IPS-18a (cell line): ENCODE data around the gene SIK3.

Experiments
- H3K27ac ChIP-seq: one replicate; pipeline ENCODE4 v1.5.1; 2013; ENCODE audit warnings: low read length
- H3K27me3 ChIP-seq: one replicate; pipeline ENCODE4 v1.6.1; 2013; ENCODE audit warnings: mild to moderate bottlenecking, low read length; ENCODE audit not compliant: control insufficient read depth, insufficient read depth
- H3K36me3 ChIP-seq: one replicate; pipeline ENCODE4 v1.6.1; 2013; ENCODE audit warnings: low read depth, low read length; ENCODE audit not compliant: control insufficient read depth
- H3K4me1 ChIP-seq: one replicate; pipeline ENCODE4 v1.6.1; 2013; ENCODE audit warnings: low read depth, low read length; ENCODE audit not compliant: control insufficient read depth
- H3K4me3 ChIP-seq: one replicate; pipeline ENCODE4 v1.5.1; 2013; ENCODE audit warnings: low read length
- H3K9ac ChIP-seq: one replicate; pipeline ENCODE4 v1.6.1; 2013; ENCODE audit warnings: mild to moderate bottlenecking, low read length, moderate library complexity
- H3K9me3 ChIP-seq: one replicate; pipeline ENCODE4 v1.6.1; 2013; ENCODE audit warnings: low read depth, low read length; ENCODE audit not compliant: control insufficient read depth

Gene SIK3

DNA sequence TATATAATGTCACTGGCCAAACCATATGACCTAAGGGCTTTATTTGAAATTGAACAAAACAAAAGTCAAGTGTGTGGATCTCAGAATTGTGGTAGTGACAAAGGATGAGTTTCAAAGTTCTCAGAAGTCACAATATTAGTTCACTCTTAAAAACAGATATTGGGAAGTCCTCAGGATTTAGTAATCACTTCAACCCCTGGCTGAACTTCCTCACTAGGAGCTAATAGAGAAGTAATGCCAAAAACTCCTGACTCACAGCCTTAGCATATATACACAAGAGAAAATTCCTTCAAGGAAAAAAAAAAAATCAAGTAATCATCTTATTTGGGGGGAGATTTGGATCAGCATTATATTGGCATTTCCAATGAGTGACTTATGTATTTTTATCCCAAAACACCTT lies 185.2 kb downstream of the SIK3 start:
- no peaks in the 10 kb centered on the region for H3K27me3 ChIP-seq
- no peak overlapping the region for H3K4me3 ChIP-seq
- no peak overlapping the region for H3K27ac ChIP-seq
- H3K36me3 ChIP-seq: no peaks in the 10 kb centered on the region
- H3K4me1 ChIP-seq: no peaks in the 10 kb centered on the region
- H3K9ac ChIP-seq: no peak overlapping the region
- H3K9me3 ChIP-seq: no peaks in the 10 kb centered on the region

DNA sequence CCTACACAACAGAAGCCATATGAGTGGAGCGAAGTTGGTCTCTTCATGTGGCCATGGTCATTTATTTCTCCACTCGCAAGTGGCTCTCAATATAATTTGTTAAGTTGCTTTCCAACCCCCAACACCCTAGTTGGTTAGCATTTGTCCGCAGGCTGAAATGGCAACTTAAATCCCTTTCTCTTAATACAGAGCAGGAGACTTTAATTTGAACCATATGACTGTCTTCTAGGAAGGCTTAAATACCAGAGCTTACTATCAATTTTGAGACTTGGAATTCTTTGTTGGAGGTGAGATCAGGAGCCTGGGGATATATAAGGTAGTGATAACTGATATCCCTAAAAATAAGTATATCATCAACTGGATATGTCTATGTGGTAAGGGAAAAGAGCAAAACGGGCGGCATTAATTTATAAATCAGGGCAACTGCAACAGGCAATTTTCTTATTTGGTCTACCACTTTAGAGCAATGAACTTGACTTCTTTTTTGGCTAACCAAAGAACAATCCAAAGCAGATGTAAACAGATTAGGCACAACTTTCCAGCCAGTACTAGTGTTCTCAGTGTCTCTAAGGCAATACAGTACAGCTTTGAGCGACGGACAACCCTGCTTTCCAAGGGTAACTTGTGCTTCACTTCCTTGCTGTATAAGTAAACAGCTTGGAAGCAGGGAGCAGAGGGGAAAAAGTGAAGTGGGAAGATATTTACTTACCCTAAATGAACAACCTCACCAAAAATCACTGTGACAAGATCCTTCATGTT lies 186.1 kb downstream of the SIK3 start:
- no peak overlapping the region for H3K9ac ChIP-seq
- no peaks in the 10 kb centered on the region for H3K4me1 ChIP-seq
- H3K27ac ChIP-seq: no peak overlapping the region
- H3K27me3 ChIP-seq: no peaks in the 10 kb centered on the region
- H3K36me3 ChIP-seq: no peaks in the 10 kb centered on the region
- no peaks in the 10 kb centered on the region for H3K9me3 ChIP-seq
- H3K4me3 ChIP-seq: no peak overlapping the region

DNA sequence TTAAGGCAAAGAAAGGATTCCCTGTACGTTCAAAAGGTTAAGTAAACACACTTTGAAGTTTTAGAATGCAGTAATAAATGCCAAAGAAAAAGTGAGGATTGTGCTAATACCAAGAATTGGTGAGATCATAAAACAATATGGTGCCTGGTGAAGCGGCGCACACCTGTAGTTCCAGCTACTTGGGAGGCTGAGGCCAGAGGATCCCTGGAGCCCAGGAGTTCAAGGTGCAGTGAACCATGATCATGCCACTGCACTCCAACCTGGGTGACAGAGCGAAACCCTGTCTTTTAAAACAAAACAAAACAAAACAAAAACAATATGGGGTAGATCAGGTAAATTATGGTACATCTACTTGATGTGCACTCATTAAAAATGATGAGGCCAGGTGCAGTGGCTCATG lies 187.4 kb downstream of the SIK3 start:
- Histone ChIP-seq H3K27ac (no peak overlapping the region), H3K36me3 (no peaks in the 10 kb centered on the region), H3K9me3 (no peaks in the 10 kb centered on the region), H3K9ac (no peak overlapping the region), H3K27me3 (no peaks in the 10 kb centered on the region), H3K4me3 (no peak overlapping the region), H3K4me1 (no peaks in the 10 kb centered on the region)

DNA sequence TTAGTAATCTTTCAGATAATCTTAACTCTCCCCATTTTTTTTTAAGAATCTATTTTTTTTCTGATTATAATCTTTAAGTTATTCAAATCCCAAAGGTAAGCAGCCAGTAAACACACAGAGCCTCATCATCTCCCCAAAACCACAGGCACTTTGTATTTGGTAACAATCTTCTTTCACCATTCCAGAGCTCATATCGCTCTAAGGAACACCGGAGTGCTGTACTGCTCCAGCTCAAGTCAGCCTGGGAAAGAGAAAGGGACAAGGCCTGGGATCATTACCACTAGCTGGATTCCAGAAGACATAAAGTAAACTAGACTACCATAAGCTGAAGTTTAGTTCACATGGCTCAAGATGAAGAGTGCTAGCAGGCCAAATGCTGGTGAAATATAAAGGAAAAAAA lies 187.8 kb downstream of the SIK3 start:
- Histone ChIP-seq H3K4me3 (no peak overlapping the region), H3K9me3 (no peaks in the 10 kb centered on the region), H3K4me1 (no peaks in the 10 kb centered on the region), H3K27ac (no peak overlapping the region), H3K27me3 (no peaks in the 10 kb centered on the region), H3K9ac (no peak overlapping the region), H3K36me3 (no peaks in the 10 kb centered on the region)

DNA sequence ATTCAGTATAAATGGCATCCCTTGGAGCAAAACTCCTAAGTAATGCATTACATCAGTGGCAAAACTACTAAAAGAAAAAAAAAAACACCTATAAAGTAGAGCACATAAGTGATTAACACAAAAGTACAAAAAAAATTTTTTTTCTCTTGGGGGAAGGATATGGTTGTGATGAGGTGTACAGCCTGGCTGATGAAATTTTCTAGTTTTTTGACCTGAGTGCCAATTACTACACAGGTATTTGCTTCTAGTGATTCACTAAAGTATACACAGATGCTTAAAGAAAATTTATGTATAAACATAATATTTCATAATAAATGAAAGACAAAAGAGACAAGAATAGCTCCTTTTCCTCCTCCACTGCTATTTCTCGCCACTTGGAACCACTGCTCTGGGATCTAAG lies 189.0 kb downstream of the SIK3 start:
- Histone ChIP-seq H3K27me3 (no peaks in the 10 kb centered on the region), H3K9me3 (no peaks in the 10 kb centered on the region), H3K36me3 (no peaks in the 10 kb centered on the region), H3K4me1 (no peaks in the 10 kb centered on the region), H3K9ac (no peak overlapping the region), H3K27ac (no peak overlapping the region), H3K4me3 (no peak overlapping the region)

DNA sequence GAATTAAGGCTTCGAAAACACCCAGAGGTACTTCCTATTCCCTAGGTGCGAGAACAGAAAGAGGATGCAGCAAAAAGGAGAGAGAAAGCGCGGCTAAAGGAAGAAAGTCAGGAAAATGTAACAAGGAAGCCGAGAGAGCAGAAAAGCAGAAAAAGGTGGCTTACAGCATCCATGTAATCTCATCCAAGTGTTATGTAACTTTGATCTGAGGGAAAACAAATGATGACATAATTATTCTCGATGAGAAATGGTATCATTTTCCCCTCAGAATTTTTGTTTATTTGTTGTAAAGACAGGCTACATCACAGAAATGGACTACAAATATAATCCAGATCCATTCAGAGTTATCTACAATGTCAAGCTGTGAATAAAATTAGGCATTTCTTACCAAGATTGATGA lies 191.7 kb downstream of the SIK3 start:
- H3K27me3 ChIP-seq: no peaks in the 10 kb centered on the region
- H3K36me3 ChIP-seq: no peaks in the 10 kb centered on the region
- H3K9ac ChIP-seq: no peak overlapping the region
- no peak overlapping the region for H3K27ac ChIP-seq
- no peaks in the 10 kb centered on the region for H3K9me3 ChIP-seq
- H3K4me1 ChIP-seq: no peaks in the 10 kb centered on the region
- H3K4me3 ChIP-seq: no peak overlapping the region

DNA sequence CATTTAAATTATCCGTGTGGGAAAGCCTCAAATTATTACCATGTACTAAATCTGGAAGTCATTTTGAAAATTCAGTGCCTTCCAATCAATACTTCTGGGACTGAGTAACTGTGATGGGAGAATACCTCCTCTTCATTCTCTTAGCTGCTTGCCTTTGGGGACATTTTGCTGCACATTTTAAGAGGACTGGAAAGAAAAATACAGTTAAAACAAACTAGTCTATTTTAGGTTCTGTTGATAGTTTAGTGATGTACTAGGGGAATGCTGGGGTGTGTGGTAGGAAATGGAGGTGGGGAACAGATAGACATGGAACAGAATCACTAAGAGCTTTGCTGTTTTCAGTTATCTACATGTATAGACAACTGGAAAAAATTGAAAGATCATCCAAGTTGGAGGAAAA lies 195.1 kb downstream of the SIK3 start:
- H3K36me3 ChIP-seq: no peaks in the 10 kb centered on the region
- H3K9ac ChIP-seq: no peak overlapping the region
- no peak overlapping the region for H3K27ac ChIP-seq
- no peaks in the 10 kb centered on the region for H3K9me3 ChIP-seq
- no peak overlapping the region for H3K4me3 ChIP-seq
- H3K4me1 ChIP-seq: no peaks in the 10 kb centered on the region
- no peaks in the 10 kb centered on the region for H3K27me3 ChIP-seq

DNA sequence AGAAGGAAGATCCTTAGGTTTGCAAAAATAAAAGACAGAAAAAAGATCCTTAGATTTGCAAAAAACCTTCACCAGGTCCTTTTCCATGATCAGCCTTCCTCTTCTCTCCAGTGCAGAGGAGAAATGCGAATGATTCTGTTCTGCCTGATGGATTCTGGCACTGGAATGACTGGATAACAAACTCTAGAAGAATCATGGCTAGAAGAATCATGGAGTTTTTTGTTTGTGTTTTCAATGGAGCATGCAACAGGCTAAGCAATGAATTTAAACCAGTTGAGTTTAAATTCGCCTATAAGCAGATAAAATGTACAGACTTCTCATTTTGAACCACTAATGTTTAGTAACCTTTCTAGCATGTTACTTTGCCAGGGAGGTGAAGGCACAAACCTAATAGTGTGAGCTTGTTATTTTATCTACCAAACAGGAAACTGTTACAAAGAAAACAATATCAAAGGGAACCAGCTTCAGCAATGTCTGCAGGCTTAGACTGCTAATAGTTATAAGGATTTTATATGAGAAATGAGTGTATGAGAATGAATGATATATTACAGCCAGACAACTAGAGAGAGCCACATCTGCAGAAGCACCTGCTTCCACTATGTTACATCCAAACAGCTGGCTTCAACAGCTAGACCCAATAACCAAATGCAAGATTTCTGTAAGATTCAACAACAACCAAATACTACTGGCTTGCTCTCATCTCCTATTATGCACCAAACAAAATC lies 196.1 kb downstream of the SIK3 start:
- no peak overlapping the region for H3K4me3 ChIP-seq
- H3K36me3 ChIP-seq: peaks cover under 1% of the 10 kb centered on the region
- no peaks in the 10 kb centered on the region for H3K27me3 ChIP-seq
- no peaks in the 10 kb centered on the region for H3K4me1 ChIP-seq
- H3K9ac ChIP-seq: no peak overlapping the region
- no peak overlapping the region for H3K27ac ChIP-seq
- no peaks in the 10 kb centered on the region for H3K9me3 ChIP-seq

DNA sequence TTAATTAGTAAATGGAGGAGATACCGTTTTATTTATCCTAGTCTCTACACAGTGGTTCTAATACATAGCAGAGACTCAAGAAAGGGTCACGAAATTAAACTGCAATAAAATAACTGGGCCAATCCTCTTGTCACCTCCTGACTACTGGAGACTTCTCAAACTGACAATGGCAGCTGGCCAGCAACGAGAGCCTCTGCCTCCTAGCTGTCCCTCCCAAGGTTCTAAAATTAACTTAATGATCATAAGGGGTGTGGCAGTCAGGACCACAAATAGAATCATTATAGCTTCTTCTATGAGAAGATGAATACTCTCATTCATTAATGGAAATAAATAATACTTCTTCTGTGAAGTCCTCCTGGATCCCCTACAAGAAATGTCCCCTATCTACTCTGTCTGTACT lies 197.0 kb downstream of the SIK3 start:
- Histone ChIP-seq H3K27me3 (no peaks in the 10 kb centered on the region), H3K9ac (no peak overlapping the region), H3K27ac (no peak overlapping the region), H3K4me3 (no peak overlapping the region), H3K4me1 (no peaks in the 10 kb centered on the region), H3K36me3 (peaks cover 2% of the 10 kb centered on the region), H3K9me3 (no peaks in the 10 kb centered on the region)

DNA sequence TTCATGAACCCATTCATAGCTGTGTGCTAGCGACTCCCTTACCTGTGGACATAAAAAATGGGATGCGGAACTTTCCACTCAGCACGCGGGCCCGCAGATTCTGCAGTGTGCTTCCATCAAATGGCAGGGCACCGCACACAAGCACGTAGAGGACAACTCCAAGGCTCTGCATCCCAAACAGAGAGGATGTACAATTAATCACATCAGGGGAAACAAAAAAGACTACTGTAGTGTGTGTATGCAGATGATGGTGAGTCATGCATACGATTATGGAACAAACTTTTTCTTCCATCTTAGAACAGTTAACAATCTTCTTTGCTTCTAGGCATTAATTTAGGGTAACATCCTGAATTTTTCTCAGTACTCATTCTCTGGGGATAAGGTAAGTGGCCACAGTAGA lies 202.0 kb downstream of the SIK3 start:
- Histone ChIP-seq H3K9me3 (no peaks in the 10 kb centered on the region), H3K4me3 (no peak overlapping the region), H3K27me3 (no peaks in the 10 kb centered on the region), H3K36me3 (peaks cover 10% of the 10 kb centered on the region), H3K4me1 (no peaks in the 10 kb centered on the region), H3K27ac (no peak overlapping the region), H3K9ac (no peak overlapping the region)

DNA sequence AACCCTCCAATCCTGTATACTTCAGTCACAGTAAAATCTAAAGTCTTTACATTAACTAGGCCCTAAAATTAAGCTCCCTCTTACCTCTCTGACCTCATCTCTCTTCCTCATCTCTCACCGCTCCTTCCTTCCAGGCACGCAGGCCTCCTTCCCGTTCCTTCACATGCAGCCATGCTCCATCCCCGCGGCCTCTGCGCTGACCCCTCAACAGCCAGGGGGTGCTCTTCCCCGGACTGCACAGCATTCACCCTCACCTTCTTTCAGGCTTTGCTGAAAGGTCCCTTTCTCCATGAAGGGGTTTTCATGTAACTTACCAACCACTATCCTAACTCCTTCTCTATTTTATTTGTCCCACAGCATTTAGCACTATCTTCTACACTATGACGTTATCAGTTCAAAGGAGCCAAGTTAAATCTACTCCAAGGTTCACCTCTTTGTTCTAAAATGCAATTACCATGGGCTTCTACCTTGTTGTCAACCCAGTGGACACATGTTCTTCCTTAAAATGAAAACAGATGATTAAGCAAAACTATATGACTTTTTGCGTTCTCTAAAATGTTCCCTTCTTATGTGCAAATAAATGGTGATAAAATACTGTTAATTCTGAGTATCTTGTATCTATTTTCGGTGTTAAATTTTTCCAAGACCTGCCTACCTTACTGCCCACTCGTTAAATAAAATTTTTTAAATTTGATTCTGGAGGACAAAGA lies 203.0 kb downstream of the SIK3 start:
- Histone ChIP-seq H3K4me3 (no peak overlapping the region), H3K27me3 (no peaks in the 10 kb centered on the region)

More for the DNA sequence above, 203.0 kb downstream of the SIK3 start:
- Histone ChIP-seq H3K36me3 (peaks cover 10% of the 10 kb centered on the region), H3K9ac (no peak overlapping the region), H3K9me3 (no peaks in the 10 kb centered on the region), H3K4me1 (no peaks in the 10 kb centered on the region), H3K27ac (no peak overlapping the region)
